HG03095 (cell line): Measurements from ENCODE around the gene XDH.

ENCODE experiments used
- ATAC-seq: cut with Tn5 transposase; IDR thresholded peaks from one replicate; pipeline ENCODE4 v1.9.1; 2021; ENCODE audit warnings: moderate library complexity; ENCODE audit not compliant: unreplicated experiment

The XDH gene

GRCh38 chr2:31366733-31367132, 47.8 kb downstream of the XDH start:
- ATAC-seq = no peak

GRCh38 chr2:31365834-31366505, 48.6 kb downstream of the XDH start:
- ATAC-seq = no peak

DNA sequence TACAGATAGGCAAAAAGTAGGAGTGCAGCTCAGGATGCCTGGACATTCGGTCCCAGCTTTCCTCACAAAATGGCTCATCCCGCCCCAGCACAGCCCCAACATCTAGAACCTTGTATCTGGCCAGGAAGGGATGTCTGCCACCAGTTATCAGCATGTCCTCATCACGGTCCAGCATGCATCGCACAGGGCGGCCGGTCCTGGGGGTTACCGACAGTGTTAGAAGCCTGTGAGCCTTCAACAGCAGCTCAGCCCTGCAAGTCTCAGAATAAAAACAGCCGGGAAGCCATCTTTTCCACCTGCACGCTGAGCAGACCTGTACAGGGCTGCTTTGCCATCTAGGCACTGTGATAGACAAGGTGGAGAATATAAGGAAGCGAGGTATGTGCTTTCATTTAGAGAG, 49.2 kb downstream of the XDH start:
- no peak for ATAC-seq

DNA sequence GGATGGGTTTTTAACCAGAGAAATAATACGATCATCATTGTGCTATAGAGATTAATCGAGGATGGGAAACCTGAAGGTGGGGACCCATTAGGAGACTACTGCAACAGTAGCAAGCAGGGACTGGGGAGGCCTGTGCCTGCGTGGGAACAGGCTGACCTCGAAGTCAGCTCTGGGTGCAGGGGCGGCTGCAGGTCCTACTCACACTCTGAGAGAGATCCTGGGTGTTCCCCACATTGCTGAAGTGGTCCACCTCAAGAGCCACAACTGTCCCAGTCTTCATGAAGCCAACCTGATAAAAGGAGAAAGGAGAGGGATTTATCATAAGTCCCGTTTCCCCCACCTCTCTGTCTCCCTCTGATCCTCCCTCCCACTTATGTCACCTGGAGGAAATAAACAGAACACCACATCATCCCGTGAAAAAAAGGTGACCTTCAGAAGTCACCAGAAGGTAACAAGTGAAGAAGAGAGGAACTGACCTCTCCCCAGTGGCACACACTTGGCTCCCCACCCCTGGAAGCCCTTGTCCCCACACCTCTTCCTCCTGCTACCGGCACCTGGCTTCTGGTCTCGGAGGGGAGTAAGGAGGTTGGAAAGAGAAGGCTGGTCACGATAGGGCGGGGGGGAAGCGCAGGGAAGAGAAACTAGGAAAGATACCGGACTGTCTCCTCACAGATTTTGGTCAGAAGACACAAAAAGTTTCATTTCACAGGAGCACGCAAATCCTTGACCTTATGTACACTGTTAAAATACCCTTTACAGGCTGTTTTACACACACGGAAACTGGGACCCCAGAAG, 50.4 kb downstream of the XDH start:
- no peak for ATAC-seq

GRCh38 chr2:31362581-31362980, 52.0 kb downstream of the XDH start:
- ATAC-seq = no peak

- no peak for ATAC-seq
These were observed 55.3 kb downstream of the XDH start for GRCh38 chr2:31359229-31359628.

GRCh38 chr2:31354837-31355236, 59.7 kb downstream of the XDH start:
- no peak for ATAC-seq

GRCh38 chr2:31353179-31353578, 61.4 kb downstream of the XDH start:
- ATAC-seq = no peak

GRCh38 chr2:31349684-31350083, 64.9 kb downstream of the XDH start:
- ATAC-seq = no peak

- no peak for ATAC-seq
These were observed 65.4 kb downstream of the XDH start for GRCh38 chr2:31349160-31349559.

- no peak for ATAC-seq
These were observed 65.9 kb downstream of the XDH start for GRCh38 chr2:31348618-31349017.

- no peak for ATAC-seq
These were observed 66.8 kb downstream of the XDH start for GRCh38 chr2:31347750-31348149.

GRCh38 chr2:31347319-31347718, 67.2 kb downstream of the XDH start:
- ATAC-seq = no peak

GRCh38 chr2:31344447-31344846, 70.1 kb downstream of the XDH start:
- ATAC-seq = no peak

DNA sequence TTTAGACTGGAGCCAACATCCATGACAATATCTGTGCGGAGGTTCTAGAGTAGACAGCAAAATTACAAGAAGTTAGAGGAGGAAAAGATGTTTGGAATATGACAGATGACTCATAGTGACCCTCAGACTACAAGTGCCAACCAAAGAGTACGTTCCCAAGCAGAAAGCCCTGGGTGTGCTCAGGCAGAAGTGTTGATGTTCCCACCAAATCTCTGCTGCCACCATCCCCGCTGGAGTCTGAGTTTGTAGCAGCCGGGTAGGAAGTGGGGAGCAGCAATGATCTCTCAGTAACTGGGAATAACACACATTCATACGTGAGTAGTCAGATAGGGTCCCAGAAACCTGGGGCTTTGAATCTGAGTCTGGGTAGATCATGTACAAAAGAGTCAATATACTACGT, 73.2 kb downstream of the XDH start:
- no peak for ATAC-seq

DNA sequence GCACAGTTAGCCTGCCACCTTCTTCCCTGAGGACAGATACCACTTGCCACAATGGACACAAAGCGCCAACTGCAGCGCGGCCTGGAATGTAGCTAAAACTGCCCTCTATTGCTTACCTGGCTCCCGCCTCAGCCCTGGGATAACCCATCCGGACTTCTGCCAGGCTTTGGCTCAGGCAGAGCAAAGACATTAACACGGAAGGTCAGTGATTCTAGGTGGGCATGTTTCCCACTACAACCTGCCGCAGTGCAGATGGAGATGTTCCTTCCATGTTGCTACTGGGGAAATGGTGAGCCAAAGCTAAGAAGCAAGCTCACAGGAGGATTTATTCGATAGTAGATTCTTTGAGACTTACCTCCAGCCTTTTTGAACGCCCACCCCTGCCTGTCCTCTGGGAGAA, 74.8 kb downstream of the XDH start:
- no peak for ATAC-seq

GRCh38 chr2:31337860-31338259, 76.7 kb downstream of the XDH start:
- ATAC-seq = no peak

GRCh38 chr2:31337197-31337596, 77.3 kb downstream of the XDH start:
- ATAC-seq = no peak

DNA sequence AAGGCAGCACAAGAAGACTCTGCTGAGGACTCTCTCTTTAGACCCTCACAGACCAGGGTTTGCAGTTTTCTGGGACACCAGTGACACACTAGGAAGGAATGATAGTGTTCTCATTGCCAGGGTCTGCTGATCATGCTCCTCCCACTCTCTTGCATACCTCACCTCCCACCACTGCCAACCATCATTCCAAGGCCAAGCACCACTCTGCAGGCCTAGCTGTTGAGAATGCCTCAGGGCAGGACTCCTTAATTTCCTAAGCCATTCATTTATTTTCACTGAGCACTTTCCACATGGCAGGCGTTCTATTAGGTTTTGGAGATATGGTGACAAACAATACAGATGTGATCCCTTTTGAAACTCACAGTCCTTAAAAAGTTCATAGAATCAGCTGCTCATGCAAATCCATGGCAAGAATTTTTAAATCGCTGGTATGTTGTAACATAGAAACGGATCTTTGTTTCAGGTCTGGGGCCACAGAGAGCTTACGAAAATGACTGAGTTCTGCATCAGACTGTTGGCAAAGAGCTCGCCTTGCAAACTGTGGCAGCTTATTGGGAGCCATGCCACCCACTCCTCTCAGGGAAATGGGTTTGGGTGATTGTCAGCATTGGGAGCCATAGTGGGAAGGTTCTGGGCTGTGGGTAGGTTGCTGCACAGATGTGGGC, 78.5 kb downstream of the XDH start:
- ATAC-seq = no peak

GRCh38 chr2:31334311-31335026, 80.1 kb downstream of the XDH start:
- ATAC-seq = no peak

DNA sequence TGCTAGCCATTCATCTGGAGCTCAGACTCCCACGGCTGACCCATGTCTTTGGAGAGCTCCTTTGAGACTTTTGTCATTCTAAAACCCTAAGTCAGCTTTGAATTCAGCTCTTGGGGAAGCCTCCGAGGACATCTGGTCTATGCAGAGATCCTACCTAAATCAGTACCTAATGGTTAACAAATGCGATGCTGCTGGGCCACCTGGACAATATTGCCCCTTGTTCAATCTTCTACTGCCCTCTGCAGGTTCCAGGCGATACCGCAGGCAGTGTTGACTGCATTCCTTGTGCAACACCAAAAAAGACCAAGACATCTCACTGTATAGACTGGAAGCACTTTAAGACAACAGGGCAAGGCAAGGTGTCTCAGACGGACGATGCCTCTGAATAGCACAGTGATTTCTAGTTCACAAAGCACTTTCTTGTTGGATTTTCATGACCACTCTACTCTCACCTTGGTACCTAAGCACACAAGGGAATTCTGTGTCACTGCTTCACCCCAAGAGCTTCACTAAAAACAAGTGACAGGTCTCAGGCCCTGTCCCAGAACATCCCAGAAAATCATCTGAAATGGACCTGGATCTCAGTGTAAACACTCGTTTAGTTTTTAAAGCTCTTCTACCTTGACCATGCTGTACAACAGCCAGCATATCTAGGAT, 80.9 kb downstream of the XDH start:
- peak; percentile 73 for ATAC-seq
